PFSK-1 (cell line): ENCODE data around the gene FERMT1.

Experiments
- SIN3A ChIP-seq: IDR thresholded peaks from 2 replicates; pipeline ENCODE4 v1.6.1; 2012; ENCODE audit warnings: mild to moderate bottlenecking, low read length, moderate library complexity, borderline replicate concordance; ENCODE audit not compliant: insufficient read depth
- TAF1 ChIP-seq: IDR thresholded peaks from 2 replicates; pipeline ENCODE4 v1.6.1; 2012; ENCODE audit warnings: low read length, control low read depth, borderline replicate concordance; ENCODE audit not compliant: insufficient read depth

- no peak for TF ChIP-seq TAF1
- no peak for TF ChIP-seq SIN3A
Measured at GRCh38 chr20:6100246-6100645, 22.6 kb downstream of the FERMT1 start.
